Liver (tissue), 3 donors: ENCODE data around the gene LHFPL2.

Source experiments
- EGR1 ChIP-seq, 2 donors: IDR thresholded peaks; 2 replicates each; pipeline ENCODE4 v1.6.1; 2016 to 2018; ENCODE audit warnings: antibody characterized with exemption in 2 of 2, low read depth in 2 of 2
- FOXA1 ChIP-seq: IDR thresholded peaks from 2 replicates; pipeline ENCODE4 v1.6.1; 2016; ENCODE audit warnings: antibody characterized with exemption
- FOXA2 ChIP-seq: IDR thresholded peaks from 2 replicates; pipeline ENCODE4 v1.6.1; 2016; ENCODE audit warnings: antibody characterized with exemption
- GABPA ChIP-seq, 2 donors: IDR thresholded peaks in 1 of 2; conservative IDR thresholded peaks in 1 of 2; 2 replicates each; pipeline ENCODE4 v1.6.1; 2016; ENCODE audit warnings: antibody characterized with exemption in 2 of 2, mild to moderate bottlenecking in 1 of 2, moderate library complexity in 1 of 2
- JUND ChIP-seq, 2 donors: IDR thresholded peaks; 2 replicates each; pipeline ENCODE4 v1.6.1; 2016; ENCODE audit warnings: antibody characterized with exemption in 2 of 2
- NR2F2 ChIP-seq: IDR thresholded peaks from 2 replicates; pipeline ENCODE4 v1.6.1; 2016; ENCODE audit warnings: antibody characterized with exemption
- RXRA ChIP-seq, 2 donors: IDR thresholded peaks; 2 replicates each; pipeline ENCODE4 v1.6.1; 2017 to 2018; ENCODE audit warnings: antibody characterized with exemption in 2 of 2, mild to moderate bottlenecking in 1 of 2
- SP1 ChIP-seq: IDR thresholded peaks from 2 replicates; pipeline ENCODE4 v1.6.1; 2018; ENCODE audit warnings: antibody characterized with exemption, mild to moderate bottlenecking
- TAF1 ChIP-seq: conservative IDR thresholded peaks from 2 replicates; pipeline ENCODE4 v1.6.1; 2016; ENCODE audit warnings: antibody characterized with exemption, mild to moderate bottlenecking
- YY1 ChIP-seq: IDR thresholded peaks from 2 replicates; pipeline ENCODE4 v1.6.1; 2016; ENCODE audit warnings: antibody characterized with exemption, mild to moderate bottlenecking
- TF ChIP-seq, protein P1 (sequence below): IDR thresholded peaks from 2 replicates; pipeline ENCODE4 v1.6.1; 2016; ENCODE audit warnings: antibody characterized with exemption
- TF ChIP-seq, protein P2 (sequence below): IDR thresholded peaks from 2 replicates; pipeline ENCODE4 v1.6.1; 2016; ENCODE audit warnings: antibody characterized with exemption, mild to moderate bottlenecking
- TF ChIP-seq, protein P3 (sequence below): fragments of 150-350 bp; IDR thresholded peaks from 2 replicates; pipeline ENCODE4 v1.5.1; 2017; ENCODE audit warnings: improper control_type of control experiment, low read depth, low read length; ENCODE audit not compliant: missing input control
- TF ChIP-seq, protein P4 (sequence below): IDR thresholded peaks from 2 replicates; pipeline ENCODE4 v1.6.1; 2016; ENCODE audit warnings: antibody characterized with exemption
- donor health status: healthy.
- donor health status: healthy.

DNA sequence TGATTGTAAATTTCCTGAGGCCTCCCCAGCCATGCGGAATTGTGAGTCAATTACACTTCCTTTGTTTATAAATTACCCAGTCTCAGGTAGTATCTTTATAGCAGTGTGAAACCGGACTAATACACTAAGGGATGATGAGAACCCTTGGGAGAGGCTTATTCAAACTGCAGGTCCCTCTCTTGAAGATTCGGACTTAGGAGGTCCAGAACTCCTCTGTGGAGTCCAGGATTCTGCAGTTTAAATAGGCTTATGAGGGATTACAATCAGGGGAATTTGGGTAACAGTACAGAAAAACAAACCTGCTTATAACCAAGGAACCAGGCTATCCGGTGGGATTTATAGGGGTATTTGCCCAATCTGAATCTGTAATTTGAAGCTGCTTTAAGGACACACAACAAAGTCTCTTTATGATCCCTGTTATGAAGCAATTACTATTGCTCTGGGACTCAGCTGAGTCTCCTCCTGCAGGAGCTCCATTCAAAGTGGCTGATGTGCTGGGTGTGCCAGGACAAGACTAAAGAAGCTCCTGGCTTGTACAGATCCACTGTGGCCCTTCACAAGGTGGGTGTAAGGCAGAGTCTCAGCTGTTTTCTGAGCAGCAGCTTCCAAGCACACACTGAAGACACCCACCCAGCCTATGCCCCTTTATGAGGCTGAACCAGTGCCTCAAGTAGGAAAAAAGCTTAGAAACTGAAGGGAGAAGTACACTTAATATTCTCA, 41.8 kb upstream of the LHFPL2 start:
- TF ChIP-seq RXRA (IDR thresholded peaks at IDR 0.05) (no peak), GABPA (IDR thresholded peaks at IDR 0.05 in 1 of 2, conservative IDR thresholded peaks at IDR 0.05 in 1 of 2) (no peak), YY1 (no peak), FOXA1 (no peak), SP1 (no peak), TAF1 (no peak), JUND (IDR thresholded peaks at IDR 0.05) (no peak), FOXA2 (no peak), EGR1 (IDR thresholded peaks at IDR 0.05; ENCODE audit: low read depth in 2 of 2) (no peak), NR2F2 (no peak)
- TF ChIP-seq, protein P1, sequence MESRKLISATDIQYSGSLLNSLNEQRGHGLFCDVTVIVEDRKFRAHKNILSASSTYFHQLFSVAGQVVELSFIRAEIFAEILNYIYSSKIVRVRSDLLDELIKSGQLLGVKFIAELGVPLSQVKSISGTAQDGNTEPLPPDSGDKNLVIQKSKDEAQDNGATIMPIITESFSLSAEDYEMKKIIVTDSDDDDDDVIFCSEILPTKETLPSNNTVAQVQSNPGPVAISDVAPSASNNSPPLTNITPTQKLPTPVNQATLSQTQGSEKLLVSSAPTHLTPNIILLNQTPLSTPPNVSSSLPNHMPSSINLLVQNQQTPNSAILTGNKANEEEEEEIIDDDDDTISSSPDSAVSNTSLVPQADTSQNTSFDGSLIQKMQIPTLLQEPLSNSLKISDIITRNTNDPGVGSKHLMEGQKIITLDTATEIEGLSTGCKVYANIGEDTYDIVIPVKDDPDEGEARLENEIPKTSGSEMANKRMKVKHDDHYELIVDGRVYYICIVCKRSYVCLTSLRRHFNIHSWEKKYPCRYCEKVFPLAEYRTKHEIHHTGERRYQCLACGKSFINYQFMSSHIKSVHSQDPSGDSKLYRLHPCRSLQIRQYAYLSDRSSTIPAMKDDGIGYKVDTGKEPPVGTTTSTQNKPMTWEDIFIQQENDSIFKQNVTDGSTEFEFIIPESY = no peak
- TF ChIP-seq, protein P2, sequence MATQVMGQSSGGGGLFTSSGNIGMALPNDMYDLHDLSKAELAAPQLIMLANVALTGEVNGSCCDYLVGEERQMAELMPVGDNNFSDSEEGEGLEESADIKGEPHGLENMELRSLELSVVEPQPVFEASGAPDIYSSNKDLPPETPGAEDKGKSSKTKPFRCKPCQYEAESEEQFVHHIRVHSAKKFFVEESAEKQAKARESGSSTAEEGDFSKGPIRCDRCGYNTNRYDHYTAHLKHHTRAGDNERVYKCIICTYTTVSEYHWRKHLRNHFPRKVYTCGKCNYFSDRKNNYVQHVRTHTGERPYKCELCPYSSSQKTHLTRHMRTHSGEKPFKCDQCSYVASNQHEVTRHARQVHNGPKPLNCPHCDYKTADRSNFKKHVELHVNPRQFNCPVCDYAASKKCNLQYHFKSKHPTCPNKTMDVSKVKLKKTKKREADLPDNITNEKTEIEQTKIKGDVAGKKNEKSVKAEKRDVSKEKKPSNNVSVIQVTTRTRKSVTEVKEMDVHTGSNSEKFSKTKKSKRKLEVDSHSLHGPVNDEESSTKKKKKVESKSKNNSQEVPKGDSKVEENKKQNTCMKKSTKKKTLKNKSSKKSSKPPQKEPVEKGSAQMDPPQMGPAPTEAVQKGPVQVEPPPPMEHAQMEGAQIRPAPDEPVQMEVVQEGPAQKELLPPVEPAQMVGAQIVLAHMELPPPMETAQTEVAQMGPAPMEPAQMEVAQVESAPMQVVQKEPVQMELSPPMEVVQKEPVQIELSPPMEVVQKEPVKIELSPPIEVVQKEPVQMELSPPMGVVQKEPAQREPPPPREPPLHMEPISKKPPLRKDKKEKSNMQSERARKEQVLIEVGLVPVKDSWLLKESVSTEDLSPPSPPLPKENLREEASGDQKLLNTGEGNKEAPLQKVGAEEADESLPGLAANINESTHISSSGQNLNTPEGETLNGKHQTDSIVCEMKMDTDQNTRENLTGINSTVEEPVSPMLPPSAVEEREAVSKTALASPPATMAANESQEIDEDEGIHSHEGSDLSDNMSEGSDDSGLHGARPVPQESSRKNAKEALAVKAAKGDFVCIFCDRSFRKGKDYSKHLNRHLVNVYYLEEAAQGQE = no peak
- TF ChIP-seq, protein P3, sequence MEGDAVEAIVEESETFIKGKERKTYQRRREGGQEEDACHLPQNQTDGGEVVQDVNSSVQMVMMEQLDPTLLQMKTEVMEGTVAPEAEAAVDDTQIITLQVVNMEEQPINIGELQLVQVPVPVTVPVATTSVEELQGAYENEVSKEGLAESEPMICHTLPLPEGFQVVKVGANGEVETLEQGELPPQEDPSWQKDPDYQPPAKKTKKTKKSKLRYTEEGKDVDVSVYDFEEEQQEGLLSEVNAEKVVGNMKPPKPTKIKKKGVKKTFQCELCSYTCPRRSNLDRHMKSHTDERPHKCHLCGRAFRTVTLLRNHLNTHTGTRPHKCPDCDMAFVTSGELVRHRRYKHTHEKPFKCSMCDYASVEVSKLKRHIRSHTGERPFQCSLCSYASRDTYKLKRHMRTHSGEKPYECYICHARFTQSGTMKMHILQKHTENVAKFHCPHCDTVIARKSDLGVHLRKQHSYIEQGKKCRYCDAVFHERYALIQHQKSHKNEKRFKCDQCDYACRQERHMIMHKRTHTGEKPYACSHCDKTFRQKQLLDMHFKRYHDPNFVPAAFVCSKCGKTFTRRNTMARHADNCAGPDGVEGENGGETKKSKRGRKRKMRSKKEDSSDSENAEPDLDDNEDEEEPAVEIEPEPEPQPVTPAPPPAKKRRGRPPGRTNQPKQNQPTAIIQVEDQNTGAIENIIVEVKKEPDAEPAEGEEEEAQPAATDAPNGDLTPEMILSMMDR = no peak
- TF ChIP-seq, protein P4, sequence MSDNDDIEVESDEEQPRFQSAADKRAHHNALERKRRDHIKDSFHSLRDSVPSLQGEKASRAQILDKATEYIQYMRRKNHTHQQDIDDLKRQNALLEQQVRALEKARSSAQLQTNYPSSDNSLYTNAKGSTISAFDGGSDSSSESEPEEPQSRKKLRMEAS = no peak
